Measurements from ENCODE around the gene CCDC85A. TPM values are rescaled to one million over a fixed set of nuclear protein-coding genes. Genes with fewer than 3 reads are reported as not detected.

The CCDC85A gene
- total and polyA plus RNA-seq, 2 experiments from 2014 or later, result 0.21 to 0.24 TPM

GRCh38 chr2:56262241-56262640, 78.5 kb downstream of the CCDC85A start (continued):
- TF ChIP-seq REST (IDR thresholded peaks at IDR 0.05; ENCODE audit: unreplicated experiment), result no peak
- no peak for TF ChIP-seq ZNF462 (CRISPR knock-in tag; IDR thresholded peaks at IDR 0.05)

GRCh38 chr2:56263876-56264275, 80.1 kb downstream of the CCDC85A start:
- no peak overlapping the region for H3K27ac Mint-ChIP-seq
- Histone ChIP-seq H3K79me2 (replicated peaks; ENCODE audit: insufficient read depth) (no peaks in the 10 kb centered on the region), H3K4me1 (ENCODE audit: insufficient read depth) (no peaks in the 10 kb centered on the region), H3F3A (replicated peaks; ENCODE audit: low read depth) (no peaks in the 10 kb centered on the region), H3K27me3 (ENCODE audit: insufficient read depth) (no peaks in the 10 kb centered on the region), H3K4me3 (no peak overlapping the region), H3K9me2 (ENCODE audit: insufficient read depth) (no peaks in the 10 kb centered on the region; the same call in 1 of the 2 replicates), H3K36me3 (ENCODE audit: insufficient read depth) (no peaks in the 10 kb centered on the region), H3K27ac (ENCODE audit: low read depth) (no peak overlapping the region), H2AFZ (no peak overlapping the region), H3K4me2 (no peak overlapping the region), H4K20me1 (replicated peaks; ENCODE audit: insufficient read depth) (no peaks in the 10 kb centered on the region)
- no peaks in the 10 kb centered on the region for H3K27me3 Mint-ChIP-seq (ENCODE audit: insufficient read depth, low read depth, poor library complexity)
- ATAC-seq, result no peak
- H3K4me3 Mint-ChIP-seq, result no peak overlapping the region
- H3K4me1 Mint-ChIP-seq, result no peaks in the 10 kb centered on the region
- no peaks in the 10 kb centered on the region for H3K9me3 Mint-ChIP-seq
- no peak for DNase-seq (ENCODE audit: low spot score)
- H3K36me3 Mint-ChIP-seq (ENCODE audit: low read depth), result no peaks in the 10 kb centered on the region
- TF ChIP-seq ETS1 (IDR thresholded peaks at IDR 0.05) (no peak), ZNF331 (CRISPR knock-in tag; IDR thresholded peaks at IDR 0.05; ENCODE audit: low read depth) (no peak), NANOG (IDR thresholded peaks at IDR 0.05; ENCODE audit: borderline replicate concordance) (no peak), JUNB (IDR thresholded peaks at IDR 0.05; ENCODE audit: unreplicated experiment) (no peak), ZNF114 (CRISPR knock-in tag; IDR thresholded peaks at IDR 0.05) (no peak), STAT1 (IDR thresholded peaks at IDR 0.05; ENCODE audit: unreplicated experiment) (no peak), EZH2 (IDR thresholded peaks at IDR 0.05; ENCODE audit: low read depth, unreplicated experiment) (no peak), CTCF (conservative IDR thresholded peaks at IDR 0.05; ENCODE audit: low read depth in 2 of 2) (no peak)

Measured in GM23338 (cell line).